NAMALWA (cell line): ENCODE measurements around the gene ABHD5.
A peak's percentile ranks its signal among the peaks of the same experiment; 100 is the strongest.

ENCODE experiments used
- DNase-seq: peaks from one replicate; pipeline ENCODE4 v3.0.0-alpha.2; 2015; ENCODE audit warnings: low spot score

ABHD5 gene

DNA sequence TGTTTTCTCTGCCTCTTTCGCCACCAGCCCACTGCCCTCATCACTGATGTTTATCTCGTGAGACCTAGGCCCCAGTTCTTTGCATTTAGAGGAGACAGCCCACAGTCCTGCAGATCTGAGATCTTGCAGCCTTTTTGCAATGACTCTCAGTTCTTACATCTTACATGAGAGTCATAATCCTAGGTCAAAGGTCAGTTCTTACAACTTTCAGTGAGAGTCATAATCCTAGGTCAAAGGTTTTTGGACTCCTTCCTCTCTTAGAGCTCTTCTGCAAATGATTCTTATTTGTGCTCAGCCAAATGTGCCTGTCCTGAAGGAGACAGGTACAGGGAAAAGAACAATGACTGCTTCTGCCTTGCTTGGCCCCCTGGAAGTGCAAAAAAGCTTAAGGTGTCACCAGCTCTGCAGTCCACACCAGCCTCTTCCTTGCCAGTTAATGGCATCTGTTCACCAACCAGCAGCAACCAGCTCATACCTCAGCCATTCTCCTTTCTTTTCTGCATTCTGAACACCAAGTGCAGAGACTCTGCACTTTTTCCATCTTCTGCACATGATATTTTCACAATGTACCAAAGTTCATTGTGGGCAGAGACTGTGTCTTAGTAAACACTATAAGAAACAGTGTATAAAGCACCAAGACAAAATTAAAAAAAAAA is 67.1 kb downstream of the ABHD5 start:
- DNase-seq = no peak

GRCh38 chr3:43758592-43759225 is 68.0 kb downstream of the ABHD5 start:
- DNase-seq = no peak

- DNase-seq = peak; percentile 5
Measured at GRCh38 chr3:43759297-43759782, 68.6 kb downstream of the ABHD5 start.

- no peak for DNase-seq
Measured at GRCh38 chr3:43759938-43760337, 69.2 kb downstream of the ABHD5 start.

DNA sequence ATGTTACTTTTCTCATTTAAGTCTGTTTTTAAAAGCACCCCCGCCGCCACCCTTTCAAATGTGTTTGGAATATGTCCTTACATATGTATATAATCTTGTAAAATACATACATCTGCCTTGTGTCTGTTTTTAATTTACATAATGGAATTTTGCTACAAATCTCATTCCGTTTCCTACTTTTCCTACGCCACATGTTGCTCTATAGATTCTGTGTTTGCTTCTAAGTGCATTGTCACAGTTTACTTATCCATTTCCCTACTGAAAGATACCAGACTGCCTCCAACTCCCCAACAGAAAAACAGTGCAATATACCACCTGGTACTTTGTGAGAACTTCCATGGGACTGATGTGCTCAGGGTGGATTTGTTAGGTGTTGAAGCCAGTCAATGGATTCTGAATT is 70.2 kb downstream of the ABHD5 start:
- DNase-seq = no peak

- no peak for DNase-seq
Measured at GRCh38 chr3:43762451-43762850, 71.7 kb downstream of the ABHD5 start.

- no peak for DNase-seq
Measured at GRCh38 chr3:43764056-43764455, 73.3 kb downstream of the ABHD5 start.

DNA sequence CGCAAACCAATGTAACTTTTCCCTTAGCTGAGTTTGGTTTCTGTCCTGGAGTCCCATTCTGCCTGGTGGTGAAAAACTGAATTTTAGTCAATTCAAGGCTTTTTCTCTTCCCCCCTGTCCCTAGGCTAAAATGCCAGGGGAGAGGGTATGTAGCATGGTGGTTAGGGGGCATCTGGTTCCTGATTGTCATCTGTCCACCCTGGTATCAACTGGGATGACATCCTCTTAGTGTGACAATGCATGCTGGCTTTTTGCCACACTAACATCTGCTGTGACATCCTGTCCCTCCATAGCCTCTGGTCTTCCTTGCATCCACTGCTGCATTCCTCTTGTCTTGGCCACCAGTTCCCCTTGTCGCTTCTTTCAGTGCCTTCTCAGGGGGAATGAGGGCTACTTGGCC is 73.7 kb downstream of the ABHD5 start:
- no peak for DNase-seq

GRCh38 chr3:43765521-43765971 is 74.8 kb downstream of the ABHD5 start:
- no peak for DNase-seq

- DNase-seq = no peak
Measured at GRCh38 chr3:43766672-43767465, 76.1 kb downstream of the ABHD5 start.

GRCh38 chr3:43768381-43768973 is 77.7 kb downstream of the ABHD5 start:
- DNase-seq = no peak

DNA sequence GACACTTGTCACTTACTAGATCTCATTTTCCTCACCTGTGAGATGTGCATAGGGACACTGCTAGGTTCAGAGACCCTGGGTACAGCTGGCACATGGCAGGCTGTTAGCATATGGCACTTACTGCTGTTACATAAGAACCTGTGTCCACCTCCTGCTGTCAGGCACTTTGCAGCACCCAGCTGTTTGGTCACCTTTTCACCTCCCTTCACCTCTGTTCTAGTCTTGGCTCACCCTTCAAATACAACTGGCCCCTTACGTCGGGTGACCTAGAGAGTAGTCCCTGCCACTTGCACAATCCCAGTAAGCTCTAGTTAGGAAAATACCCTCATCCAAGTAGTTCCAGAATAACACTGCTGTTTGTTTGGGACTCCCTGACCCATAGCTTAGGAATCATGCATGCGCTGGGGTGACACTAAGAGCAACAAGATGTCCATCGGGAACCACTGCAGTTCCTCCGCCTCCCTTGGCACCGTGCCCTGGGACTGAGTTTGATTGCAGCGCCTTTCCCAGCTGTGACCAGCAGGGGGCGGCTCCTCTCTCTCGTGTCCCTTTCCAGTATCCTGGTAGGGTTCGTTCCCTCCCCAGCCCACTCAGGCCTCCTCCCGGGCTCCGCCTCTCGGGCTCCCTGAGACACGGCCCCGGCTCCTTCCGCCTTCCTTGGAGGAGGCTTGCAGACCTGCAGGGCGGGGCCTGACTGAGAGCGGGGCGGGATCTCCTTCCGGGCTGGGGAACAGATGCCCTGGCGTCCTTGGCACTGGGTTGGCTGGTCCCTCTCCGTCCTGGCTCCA is 78.6 kb downstream of the ABHD5 start:
- DNase-seq = peak; percentile 70

DNA sequence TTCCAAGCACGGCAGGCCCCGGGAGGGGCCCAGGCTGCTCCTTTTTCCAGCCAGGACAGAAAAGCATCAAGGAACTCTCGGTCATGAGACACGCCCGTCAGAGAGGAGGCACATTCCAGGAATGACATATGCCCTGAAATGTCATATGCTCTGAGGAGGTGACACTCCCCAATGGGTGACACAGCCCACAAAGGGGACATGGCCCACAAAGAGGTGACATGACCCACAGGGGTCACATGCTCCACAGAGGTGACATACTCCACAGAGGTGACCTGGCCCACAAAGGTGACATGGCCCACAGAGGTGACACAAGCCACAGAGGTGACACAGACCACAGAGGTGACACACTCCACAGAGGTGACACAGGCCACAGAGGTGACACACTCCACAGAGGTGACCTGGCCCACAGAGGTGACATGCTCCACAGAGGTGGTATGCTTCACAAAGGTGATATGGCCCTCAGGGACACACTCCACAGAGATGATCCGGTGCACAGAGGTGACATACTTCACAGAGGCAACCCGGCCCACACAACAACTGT is 79.2 kb downstream of the ABHD5 start:
- no peak for DNase-seq

- no peak for DNase-seq
Measured at GRCh38 chr3:43770426-43771103, 79.8 kb downstream of the ABHD5 start.

DNA sequence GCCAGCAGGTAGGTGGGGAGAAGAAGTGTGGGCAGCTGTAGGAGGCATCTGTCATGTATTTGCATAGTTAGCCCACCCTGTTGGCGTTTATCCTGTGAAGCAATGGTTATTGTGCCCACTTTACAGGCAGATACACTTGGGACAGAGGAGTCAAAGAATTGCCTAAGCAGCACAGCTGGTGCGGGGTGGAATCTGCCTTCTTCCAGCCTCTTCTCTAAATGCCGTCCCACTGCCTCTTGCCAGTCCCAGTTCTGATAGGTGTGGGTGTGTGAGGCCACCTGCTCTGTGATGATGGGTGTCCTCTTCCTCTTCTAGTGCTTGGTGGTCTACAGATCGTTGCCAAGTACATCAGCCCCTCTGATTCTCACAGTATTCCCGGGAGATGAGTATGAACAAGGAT is 80.9 kb downstream of the ABHD5 start:
- no peak for DNase-seq

GRCh38 chr3:43773273-43774094 is 82.7 kb downstream of the ABHD5 start:
- DNase-seq = no peak

DNA sequence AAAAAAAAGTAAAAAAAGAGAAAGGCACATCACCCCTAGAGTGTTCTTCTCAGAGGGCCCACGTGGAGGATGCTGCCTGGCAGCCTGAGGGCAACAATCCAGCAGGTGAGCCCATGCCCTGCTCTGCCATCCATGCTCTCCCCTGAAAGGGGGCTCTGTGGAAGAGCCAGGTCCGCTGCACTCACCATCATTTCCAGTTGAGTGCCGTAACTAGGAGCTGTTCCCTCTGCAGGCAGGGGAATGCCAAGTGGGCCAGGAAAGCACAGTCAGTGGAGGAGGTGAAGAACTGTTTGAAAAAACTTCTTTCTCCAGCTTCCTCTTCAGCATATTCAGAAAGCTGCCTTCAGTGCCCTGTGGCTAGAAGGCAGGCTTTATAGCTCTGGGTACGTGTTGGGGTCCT is 84.1 kb downstream of the ABHD5 start:
- no peak for DNase-seq

DNA sequence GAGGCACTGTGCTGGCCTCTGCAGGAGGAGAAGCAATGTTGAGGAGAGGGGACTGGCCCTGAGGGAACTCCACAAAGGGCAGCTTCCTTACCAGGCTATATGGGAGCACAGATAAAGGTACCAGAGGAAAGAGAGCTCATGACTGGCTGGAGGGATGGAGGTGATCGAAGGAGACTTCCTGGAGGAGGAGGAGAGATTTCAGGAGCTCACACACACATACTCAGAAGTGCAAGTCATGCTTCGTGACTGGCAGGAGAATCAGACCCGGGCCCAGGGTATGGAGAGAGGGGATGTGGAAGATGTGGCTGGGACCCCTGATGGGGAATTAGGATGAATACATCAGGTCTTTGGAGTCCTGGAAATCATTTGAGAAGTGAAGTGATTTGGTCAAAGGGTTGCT is 85.4 kb downstream of the ABHD5 start:
- DNase-seq = no peak

DNA sequence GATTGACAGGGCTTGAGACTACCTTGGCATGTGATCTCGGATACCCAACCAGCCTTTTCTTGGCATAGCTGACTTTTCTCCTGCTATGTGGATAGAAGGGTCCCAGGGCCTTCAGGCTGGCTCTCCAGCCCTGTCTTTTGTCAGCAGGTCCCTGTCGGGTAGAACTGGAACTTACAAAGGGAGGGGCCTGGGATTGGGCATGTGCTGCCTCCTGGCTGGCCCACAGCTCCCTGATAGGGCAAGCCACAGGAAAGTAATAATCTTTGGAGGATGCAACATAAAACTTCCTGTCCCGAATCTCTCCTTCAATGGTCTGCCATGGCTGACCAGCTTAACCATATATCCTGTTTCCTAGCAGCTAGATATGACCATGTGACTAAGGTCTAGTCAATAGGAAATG is 89.1 kb downstream of the ABHD5 start:
- DNase-seq = no peak

DNA sequence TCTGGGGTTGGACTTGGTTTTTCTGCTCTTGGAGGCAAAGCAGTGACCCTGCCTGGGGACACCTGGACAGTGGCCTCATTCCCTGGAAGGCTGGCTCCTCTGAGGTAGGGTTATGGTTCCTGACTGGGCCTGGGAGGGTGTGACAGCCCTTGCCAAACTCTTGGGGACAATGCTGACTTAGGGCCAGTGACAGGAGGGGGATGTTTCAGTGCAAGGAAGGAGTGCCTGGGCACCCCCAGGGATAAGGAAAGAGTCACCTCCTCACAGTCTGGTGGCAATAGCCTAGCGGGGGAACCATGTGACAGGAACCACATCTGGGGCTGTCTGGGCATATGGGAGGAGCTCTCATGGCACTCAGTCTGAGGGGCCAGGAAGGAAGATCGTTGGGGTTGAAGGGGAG is 91.8 kb downstream of the ABHD5 start:
- DNase-seq = no peak
